ENCODE results near the gene CES4A. TPM values are rescaled to one million over a fixed set of nuclear protein-coding genes. Genes with fewer than 3 reads are reported as not detected.
A peak's percentile ranks its signal among the peaks of the same experiment; 100 is the strongest.

Gene CES4A
- total RNA-seq, 2 donors from 2014 or later = 7.8 to 20.6 TPM

DNA sequence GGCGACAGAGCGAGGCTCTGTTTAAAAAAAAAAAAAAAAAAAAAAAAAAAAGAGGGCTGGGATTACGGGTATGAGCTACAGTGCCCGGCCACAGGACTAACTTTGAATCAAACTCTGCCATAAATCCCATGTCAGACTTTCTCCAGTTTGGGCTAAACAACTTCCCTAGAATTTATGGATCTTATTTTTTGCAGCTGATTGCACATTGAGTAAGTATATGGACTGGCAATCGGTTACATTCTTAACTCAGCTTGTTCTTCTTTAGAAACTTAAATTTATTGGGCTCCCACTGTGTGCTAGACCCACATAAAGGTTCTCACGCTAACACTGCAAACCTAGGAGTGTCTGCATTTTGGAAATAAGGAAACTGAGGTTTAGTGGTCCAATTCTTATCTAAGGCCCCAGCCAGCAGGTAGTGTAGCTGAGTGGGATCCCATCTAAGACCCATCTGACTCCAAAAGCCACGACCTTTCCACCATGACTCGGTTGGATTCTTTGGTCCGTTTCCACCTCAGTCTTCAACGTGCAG, 39.8 kb downstream of the CES4A start:
- no peaks in the 10 kb centered on the region for H3K36me3 ChIP-seq
- no peaks in the 10 kb centered on the region for H3K27me3 ChIP-seq
- TF ChIP-seq, protein P1, sequence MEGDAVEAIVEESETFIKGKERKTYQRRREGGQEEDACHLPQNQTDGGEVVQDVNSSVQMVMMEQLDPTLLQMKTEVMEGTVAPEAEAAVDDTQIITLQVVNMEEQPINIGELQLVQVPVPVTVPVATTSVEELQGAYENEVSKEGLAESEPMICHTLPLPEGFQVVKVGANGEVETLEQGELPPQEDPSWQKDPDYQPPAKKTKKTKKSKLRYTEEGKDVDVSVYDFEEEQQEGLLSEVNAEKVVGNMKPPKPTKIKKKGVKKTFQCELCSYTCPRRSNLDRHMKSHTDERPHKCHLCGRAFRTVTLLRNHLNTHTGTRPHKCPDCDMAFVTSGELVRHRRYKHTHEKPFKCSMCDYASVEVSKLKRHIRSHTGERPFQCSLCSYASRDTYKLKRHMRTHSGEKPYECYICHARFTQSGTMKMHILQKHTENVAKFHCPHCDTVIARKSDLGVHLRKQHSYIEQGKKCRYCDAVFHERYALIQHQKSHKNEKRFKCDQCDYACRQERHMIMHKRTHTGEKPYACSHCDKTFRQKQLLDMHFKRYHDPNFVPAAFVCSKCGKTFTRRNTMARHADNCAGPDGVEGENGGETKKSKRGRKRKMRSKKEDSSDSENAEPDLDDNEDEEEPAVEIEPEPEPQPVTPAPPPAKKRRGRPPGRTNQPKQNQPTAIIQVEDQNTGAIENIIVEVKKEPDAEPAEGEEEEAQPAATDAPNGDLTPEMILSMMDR (IDR thresholded peaks at IDR 0.05) = no peak
- peak overlapping the region; percentile 90 to 97 for H3K27ac ChIP-seq
- H3K4me1 ChIP-seq = peaks cover 0 to 30% of the 10 kb centered on the region in 2 donors
- no peak for DNase-seq (ENCODE audit: low spot score)
- H3K4me3 ChIP-seq = peak overlapping the region; percentile 41 to 93
- H3K9me3 ChIP-seq = no peaks in the 10 kb centered on the region

DNA sequence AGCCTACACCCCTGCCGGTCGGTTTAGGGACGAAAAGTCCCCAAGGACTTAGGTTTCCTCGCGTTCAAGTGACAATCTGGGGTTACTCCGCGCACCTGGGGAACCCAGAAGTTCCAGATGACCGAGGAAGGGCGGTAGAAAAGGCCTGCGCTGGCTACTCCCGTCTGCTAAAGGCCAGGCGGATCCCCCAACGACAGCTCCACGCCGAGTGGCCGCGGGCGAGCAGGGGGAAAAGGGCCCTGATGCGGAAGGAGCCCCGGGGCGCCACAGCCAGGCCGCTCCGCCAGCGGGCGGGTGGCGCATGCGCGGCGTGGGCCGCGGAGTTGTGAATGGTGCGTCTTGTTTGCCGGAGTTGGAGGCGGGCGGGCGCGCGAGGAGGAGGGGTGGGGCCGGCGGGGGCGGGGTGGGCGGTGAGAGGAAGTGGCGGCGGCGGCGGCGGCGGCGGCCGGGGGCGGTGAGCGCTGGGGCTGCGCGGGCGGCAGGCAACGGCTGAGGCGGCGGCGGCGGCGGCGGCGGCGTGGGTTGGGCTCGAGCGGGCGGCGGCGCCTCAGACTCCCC, 40.4 kb downstream of the CES4A start, which contains the start of gene CBFB:
Gene CBFB (plus strand): TSS at position 454 of the 558 bp plus-strand sequence. CDS start 259 bp downstream, outside the sequence.
- no peaks in the 10 kb centered on the region for H3K27me3 ChIP-seq
- TF ChIP-seq, protein P1 (IDR thresholded peaks at IDR 0.05) = no peak
- no peaks in the 10 kb centered on the region for H3K36me3 ChIP-seq
- H3K9me3 ChIP-seq = no peaks in the 10 kb centered on the region
- peak within 1 kb of the TSS; percentile 95 to 97 for H3K27ac ChIP-seq
- peak within 1 kb of the TSS; percentile 62 to 93 for H3K4me3 ChIP-seq
- peak; percentile 91 for DNase-seq (ENCODE audit: low spot score)
- peaks cover 0 to 30% of the 10 kb centered on the region in 2 donors for H3K4me1 ChIP-seq

- TF ChIP-seq, protein P1 (IDR thresholded peaks at IDR 0.05) = peak in 1 of 2 donors; percentile 13
- DNase-seq (ENCODE audit: low spot score) = peak; percentile 76
- H3K36me3 ChIP-seq = no peaks in the 10 kb centered on the region
- H3K9me3 ChIP-seq = no peaks in the 10 kb centered on the region
- H3K4me1 ChIP-seq = peaks cover 0 to 31% of the 10 kb centered on the region in 2 donors
- peak overlapping the region; percentile 95 to 97 for H3K27ac ChIP-seq
- H3K4me3 ChIP-seq = peak overlapping the region; percentile 62 to 93
- no peaks in the 10 kb centered on the region for H3K27me3 ChIP-seq
Measured at GRCh38 chr16:67029254-67030096, 41.1 kb downstream of the CES4A start.

GRCh38 chr16:67030221-67030962, 42.0 kb downstream of the CES4A start:
- Histone ChIP-seq H3K27me3 (no peaks in the 10 kb centered on the region), H3K36me3 (peaks cover 5% of the 10 kb centered on the region), H3K4me1 (peaks cover 0 to 40% of the 10 kb centered on the region in 2 donors), H3K9me3 (no peaks in the 10 kb centered on the region), H3K27ac (peak overlapping the region; percentile 95 to 97), H3K4me3 (peak overlapping the region; percentile 62 to 93)
- TF ChIP-seq, protein P1 (IDR thresholded peaks at IDR 0.05) = no peak
- peak; percentile 38 for DNase-seq (ENCODE audit: low spot score)

DNA sequence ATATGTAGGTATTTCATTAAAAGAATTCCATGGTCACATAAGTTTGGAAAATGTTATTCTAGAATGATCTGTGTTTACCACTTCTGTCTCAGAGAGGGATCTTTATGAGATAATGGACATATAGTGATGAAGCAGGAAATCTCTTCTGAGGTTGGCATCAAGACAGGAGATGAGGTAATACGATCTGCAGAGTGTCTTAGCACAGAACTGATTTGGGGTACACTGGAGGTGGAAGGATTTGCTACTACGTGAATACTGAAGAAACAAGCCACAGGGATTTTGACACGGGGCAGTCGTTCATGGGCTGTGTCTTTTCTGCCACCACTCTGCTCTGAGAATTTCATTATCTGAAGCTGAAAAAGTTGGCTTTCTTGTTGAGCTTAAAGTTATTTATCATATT, 46.1 kb downstream of the CES4A start:
- peaks cover 12% of the 10 kb centered on the region for H3K36me3 ChIP-seq
- TF ChIP-seq, protein P1 (IDR thresholded peaks at IDR 0.05) = no peak
- H3K4me3 ChIP-seq = no peak overlapping the region
- H3K27ac ChIP-seq = no peak overlapping the region
- no peaks in the 10 kb centered on the region for H3K27me3 ChIP-seq
- peaks cover 0 to 36% of the 10 kb centered on the region in 2 donors for H3K4me1 ChIP-seq
- DNase-seq (ENCODE audit: low spot score) = peak; percentile 40
- H3K9me3 ChIP-seq = no peaks in the 10 kb centered on the region
